Superior temporal gyrus (tissue), 1 donor: ENCODE measurements around the gene ALOX5AP.
A peak's percentile ranks its signal among the peaks of the same experiment; 100 is the strongest.

Source experiments
- DNase-seq: peaks from one replicate; pipeline ENCODE4 v3.0.0-alpha.2; 2016; ENCODE audit errors: extremely low spot score

ALOX5AP gene

DNA sequence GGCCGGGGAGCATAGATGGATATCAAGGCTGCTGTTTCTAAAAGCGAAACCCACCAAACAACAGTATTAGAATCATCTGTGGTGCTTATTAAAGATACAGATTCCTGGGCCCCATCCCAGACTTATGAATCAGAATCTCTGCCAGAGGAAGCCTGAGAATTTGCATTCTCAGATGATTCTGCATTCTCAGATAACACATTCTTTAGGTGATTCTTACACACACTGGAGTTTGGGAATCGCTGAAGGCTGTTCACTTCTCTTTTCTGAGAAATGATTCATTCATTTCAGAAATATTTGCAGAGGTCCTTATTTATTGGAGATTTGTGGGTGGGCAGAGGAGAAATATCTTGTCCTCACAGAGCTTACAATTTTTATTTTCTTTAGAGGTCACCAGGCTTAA is 24.4 kb downstream of the ALOX5AP start:
- no peak for DNase-seq

- no peak for DNase-seq
Measured at GRCh38 chr13:30762643-30763042, 27.3 kb downstream of the ALOX5AP start.

DNA sequence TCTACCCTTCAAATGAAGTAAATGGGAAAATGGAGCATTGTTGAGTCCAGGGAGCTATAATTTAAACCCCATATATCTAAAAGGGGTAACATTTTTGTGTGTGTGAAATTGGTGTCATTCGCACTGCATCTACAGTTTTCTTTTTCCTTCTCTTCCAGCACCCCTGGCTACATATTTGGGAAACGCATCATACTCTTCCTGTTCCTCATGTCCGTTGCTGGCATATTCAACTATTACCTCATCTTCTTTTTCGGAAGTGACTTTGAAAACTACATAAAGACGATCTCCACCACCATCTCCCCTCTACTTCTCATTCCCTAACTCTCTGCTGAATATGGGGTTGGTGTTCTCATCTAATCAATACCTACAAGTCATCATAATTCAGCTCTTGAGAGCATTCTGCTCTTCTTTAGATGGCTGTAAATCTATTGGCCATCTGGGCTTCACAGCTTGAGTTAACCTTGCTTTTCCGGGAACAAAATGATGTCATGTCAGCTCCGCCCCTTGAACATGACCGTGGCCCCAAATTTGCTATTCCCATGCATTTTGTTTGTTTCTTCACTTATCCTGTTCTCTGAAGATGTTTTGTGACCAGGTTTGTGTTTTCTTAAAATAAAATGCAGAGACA is 28.6 kb downstream of the ALOX5AP start:
- no peak for DNase-seq

GRCh38 chr13:30766231-30766630 is 30.9 kb downstream of the ALOX5AP start:
- DNase-seq, result no peak

GRCh38 chr13:30770929-30771328 is 35.6 kb downstream of the ALOX5AP start:
- no peak for DNase-seq

GRCh38 chr13:30773561-30773960 is 38.2 kb downstream of the ALOX5AP start:
- DNase-seq, result no peak

DNA sequence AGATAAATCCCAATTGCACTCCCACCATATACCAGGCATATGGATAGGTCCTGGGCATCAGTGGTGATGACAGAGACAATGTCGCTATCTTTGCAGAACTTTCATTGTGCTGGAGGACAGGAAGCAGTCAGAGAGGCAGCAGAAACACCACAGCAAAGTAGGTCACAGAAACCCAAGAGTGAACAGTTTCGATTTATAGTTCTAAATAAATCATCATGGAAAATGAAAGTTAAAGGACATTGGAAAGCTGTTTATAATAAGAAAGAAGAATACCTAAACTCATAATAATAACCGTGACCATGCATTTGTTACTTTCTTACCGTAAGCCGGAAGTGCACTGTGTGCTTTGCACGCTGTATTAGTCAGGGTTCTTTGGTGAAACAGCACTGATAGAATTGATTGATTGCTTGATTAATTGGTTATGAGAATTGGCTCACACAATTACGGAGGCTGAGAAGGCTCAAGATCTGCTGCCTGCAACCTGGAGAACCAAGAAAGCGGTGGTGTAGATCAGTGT is 38.9 kb downstream of the ALOX5AP start:
- no peak for DNase-seq

DNA sequence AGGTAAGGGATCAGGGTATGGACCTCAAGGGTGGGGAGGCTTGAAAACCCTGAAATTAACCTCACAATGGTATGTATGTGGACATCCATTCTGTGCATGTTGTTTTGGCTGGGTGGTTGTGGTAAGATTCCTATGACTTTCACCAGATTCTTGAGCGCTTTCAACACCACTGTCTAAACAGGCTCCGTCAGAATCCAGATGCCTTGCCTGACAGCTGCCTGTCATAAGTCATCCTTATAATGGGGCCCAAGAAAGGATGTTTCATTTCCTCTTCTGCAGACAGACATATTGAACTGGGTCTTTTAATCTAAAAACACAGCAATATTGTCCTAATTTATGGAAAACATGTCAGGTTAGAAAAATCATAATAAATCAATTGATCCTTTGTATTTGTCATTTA is 41.3 kb downstream of the ALOX5AP start:
- no peak for DNase-seq

GRCh38 chr13:30779016-30779415 is 43.7 kb downstream of the ALOX5AP start:
- no peak for DNase-seq

DNA sequence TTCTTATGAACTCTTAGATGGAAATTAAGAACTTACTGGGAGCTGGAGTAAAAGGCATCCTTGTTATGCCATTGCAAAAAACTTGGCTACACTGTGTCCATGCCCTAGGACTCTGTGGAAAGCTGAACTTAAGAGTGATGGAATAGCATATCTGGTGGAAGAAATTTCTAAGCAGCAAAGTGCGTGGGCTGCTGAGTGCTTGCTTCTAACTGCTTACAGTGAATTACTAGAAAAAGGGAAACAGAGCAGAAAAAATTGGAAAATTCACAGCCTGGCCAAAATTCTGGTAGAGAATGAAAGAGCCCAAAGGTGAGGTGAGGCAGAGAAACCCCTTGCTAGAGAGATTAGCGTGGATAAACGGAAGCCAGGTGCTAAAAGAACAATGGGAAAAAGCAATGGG is 44.3 kb downstream of the ALOX5AP start:
- no peak for DNase-seq

DNA sequence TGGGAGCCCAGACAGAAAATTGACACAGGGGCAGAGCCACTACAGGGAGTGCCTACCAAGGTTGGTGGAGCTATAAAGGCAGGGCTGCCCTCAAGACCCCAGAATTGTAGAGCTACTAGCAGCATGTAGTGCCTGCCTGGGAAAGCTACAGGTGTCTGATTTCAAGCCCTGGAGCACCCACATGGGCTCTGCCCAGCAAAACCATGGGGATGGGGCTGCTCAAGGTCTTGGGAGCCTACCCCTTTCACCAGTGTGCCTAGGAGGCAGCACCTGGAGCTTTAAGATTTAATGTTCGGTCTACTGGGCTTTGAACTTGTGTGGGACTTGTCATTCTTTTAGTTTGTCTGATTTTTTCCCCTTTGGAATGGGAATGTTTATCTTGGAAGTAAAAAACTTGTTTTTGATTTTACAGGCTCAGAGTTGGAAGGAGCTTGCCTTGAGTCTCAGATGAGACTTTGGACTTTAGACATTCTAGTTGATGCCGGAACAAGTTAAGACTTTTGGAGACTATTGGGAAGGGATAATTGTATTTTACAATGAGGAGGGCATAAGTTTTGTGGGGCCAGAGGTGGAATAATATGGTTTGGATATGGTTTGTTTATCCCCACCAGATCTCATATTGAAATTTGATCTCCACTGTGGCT is 45.1 kb downstream of the ALOX5AP start:
- no peak for DNase-seq

- no peak for DNase-seq
Measured at GRCh38 chr13:30785191-30785850, 50.0 kb downstream of the ALOX5AP start.

DNA sequence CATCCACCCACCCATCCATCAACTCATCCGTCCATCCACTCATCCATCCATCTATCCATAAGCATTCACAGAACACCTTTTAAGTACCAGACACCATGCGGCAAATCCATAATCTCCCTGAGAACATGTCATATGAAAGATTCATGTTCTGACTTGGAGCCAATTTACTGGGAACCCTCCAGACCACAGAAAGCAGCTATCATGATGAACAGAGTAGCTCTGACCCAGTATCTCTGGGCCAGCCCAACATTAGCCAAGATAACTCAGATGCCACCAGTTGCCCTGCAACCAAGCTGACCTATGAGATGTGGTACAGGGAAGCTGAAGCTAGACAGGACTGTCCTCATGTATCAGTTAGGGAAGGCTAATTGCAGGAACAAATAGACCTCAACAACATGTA is 51.3 kb downstream of the ALOX5AP start:
- no peak for DNase-seq

- no peak for DNase-seq
Measured at GRCh38 chr13:30787738-30788525, 52.6 kb downstream of the ALOX5AP start.

GRCh38 chr13:30789166-30789862 is 54.0 kb downstream of the ALOX5AP start:
- no peak for DNase-seq

DNA sequence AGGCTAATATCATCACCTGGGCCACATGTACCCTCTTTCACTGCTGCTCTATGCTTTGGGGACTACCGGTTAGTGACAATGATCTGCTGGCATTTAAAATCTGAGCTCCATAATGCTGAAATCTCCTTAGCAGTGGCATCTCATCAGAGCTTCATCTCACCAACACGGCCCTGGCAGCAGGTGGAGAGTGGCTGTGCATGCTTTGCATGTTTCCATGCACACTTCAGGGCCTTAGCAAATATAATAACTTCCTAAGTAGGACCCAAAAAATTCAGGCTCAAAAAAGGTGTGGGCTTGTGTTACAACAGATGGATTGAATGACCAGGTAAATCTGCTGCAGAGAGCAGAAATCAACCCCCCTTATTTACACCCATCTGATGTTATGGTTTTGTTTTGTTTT is 55.2 kb downstream of the ALOX5AP start:
- no peak for DNase-seq

DNA sequence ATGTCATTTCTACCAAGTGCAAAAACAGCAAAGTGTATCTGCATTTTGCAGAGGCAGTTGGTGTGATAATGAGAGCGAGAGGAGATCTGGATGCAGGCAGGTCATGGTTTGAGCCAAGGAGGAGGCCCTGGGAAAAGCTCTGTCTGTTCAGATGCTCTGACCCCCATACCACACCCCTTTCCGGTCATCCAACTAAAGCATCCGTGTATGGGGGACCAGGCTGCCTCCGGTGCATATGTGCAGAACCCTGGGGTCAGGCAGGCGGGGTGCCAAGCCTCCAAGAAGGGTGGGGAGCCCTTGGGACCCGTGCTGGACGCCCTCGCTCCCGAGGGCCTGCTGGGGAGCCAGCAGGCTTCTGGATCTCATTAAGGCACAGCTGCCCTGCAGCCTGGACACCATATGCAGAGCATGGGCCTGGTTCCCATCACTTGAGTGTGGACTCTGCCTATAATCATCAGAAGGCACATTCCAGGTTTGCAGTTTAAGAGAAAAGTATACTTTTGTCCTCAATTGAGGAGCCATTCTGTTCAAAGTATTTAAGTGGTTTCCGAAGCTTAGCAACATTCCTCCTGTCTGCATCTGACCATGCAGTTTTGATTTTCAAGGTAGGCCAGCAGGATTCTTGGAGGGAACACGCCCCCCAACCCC is 56.1 kb downstream of the ALOX5AP start:
- DNase-seq, result no peak

DNA sequence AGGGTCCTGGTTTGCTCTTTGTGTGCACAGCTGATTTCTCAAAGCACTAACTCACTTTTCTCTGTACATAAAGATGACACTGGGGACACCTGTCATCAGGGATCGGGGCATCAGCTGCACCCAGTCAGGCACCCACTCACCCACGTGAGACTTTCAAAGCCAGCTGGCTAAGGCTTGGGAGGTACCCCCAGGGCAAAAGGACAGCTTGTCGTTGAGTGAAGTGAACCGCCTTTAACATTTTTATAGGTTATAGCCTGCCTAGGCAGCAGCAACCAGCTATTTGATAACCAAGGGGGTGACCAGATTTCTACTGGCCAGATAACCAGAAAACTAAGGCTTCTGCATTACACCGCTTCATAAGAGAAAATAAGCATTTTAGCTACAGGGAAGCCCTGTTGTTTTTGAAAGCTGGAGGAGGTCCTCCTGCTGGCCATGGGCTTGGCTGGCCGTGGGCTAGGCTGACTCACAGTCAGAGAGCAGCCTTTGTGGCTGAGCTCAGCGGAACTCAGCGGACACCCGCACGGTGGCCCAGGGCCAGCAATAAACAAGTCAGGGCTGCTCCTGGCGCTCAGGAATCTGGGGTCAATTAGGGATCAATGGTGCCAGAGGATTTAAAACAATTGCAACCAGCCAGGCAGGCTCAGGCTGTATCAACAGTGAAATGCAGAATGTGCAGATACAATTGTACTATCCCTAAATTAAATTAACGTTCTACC is 57.1 kb downstream of the ALOX5AP start:
- peak; percentile 76 for DNase-seq

DNA sequence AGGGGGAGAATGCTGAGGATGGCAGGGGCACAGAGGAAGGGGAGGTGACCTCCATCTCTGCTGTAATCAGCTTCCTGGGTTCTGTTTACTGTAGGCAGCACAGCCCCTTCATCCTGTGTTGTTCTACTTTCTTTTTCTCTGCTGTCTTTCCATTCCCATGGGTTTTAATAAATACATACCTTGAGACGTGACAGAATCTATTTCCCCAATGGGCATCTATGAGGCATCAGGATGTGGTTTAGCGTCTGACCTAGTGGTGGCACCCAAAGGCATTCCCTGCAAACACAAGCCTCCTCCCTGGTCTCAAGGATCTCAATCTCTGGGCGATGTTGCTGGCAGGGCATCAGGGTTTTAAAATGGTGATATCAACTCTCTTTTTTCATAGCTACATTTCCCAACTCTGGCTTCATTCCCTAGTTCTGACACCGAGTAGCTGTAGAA is 60.8 kb downstream of the ALOX5AP start:
- no peak for DNase-seq
